ENCODE results near the gene ERP29. TPM values are rescaled to one million over a fixed set of nuclear protein-coding genes. Genes with fewer than 3 reads are reported as not detected.

The ERP29 gene
- polyA plus RNA-seq, 1 donor (not counting 4 experiments of a cell fraction or from before 2014, with no cell fraction given) = 89.4 TPM

DNA sequence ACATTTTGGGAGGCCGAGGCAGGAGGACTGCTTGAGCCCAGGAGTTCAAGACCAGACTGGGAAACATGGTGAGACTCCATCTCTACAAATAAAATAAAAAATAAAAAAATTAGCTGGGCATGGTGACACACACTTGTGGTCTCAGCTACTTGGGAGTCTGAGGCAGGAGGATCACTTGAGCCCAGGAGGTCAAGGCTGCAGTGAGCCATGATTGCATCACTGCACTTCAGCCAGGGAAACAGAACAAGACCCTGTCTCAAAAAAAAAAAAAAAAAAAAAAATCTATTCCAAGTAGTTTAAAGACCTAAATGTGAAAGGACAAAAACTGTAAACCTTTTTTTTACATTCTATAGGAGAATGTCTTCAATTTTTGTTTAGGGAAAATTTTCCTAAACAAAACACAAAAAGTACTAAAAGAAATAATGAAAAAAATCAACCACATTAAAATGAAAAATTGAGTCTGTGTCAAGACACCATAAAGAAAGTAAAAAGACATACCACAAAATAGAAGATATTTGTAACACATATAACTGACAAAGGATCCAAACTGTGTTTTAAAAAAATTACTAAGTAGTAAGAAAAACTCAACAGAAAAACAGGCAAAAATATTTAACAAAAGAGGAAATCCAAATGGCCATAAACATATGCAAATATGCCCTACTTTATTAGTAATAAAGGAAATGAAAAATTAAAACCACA lies 17.3 kb upstream of the ERP29 start:
- FAIRE-seq (no peak), DNase-seq (ENCODE audit: low read depth, low spot score) (no peak)
- no peaks in the 10 kb centered on the region for H3K27me3 ChIP-seq (ENCODE audit: control insufficient read depth, extremely low read depth, insufficient read depth, low read length)
- H2AFZ ChIP-seq (ENCODE audit: control insufficient read depth, low read length) = no peak overlapping the region
- H3K4me1 ChIP-seq (ENCODE audit: control insufficient read depth, extremely low read depth, insufficient read depth, low read length) = peaks cover 3% of the 10 kb centered on the region
- H3K9ac ChIP-seq (ENCODE audit: control insufficient read depth, extremely low read depth, insufficient read depth, low read length) = no peak overlapping the region
- H3K36me3 ChIP-seq (ENCODE audit: control insufficient read depth in 2 of 2, extremely low read depth in 1 of 2, insufficient read depth in 2 of 2, low read length in 2 of 2) = no peaks in the 10 kb centered on the region
- no peak overlapping the region for H3K4me2 ChIP-seq (ENCODE audit: control insufficient read depth, extremely low read depth, insufficient read depth, low read depth, low read length)
- no peaks in the 10 kb centered on the region for H4K20me1 ChIP-seq (ENCODE audit: control insufficient read depth, extremely low read depth, insufficient read depth, low read length)
- H3K27ac ChIP-seq (ENCODE audit: control insufficient read depth, insufficient read depth, low read length) = no peak overlapping the region
- no peaks in the 10 kb centered on the region for H3K9me3 ChIP-seq (ENCODE audit: control insufficient read depth, low read depth, low read length)
- no peak overlapping the region for H3K4me3 ChIP-seq (ENCODE audit: control insufficient read depth in 2 of 3, extremely low read depth in 1 of 3, insufficient read depth in 2 of 3, low read depth in 1 of 3, low read length in 3 of 3)
- dilution Hi-C loops (cut with MboI; ENCODE audit: extremely low pct_ligation_motif_present, low sequenced_read_pairs) = no loop called here
- H3K9me1 ChIP-seq (ENCODE audit: control insufficient read depth, extremely low read depth, insufficient read depth, low read length) = no peaks in the 10 kb centered on the region
- H3K79me2 ChIP-seq (ENCODE audit: control insufficient read depth, insufficient read depth, low read length) = no peaks in the 10 kb centered on the region
- no peak for TF ChIP-seq EZH2 (IDR thresholded peaks at IDR 0.05; ENCODE audit: low read length)
- TF ChIP-seq, protein P1, sequence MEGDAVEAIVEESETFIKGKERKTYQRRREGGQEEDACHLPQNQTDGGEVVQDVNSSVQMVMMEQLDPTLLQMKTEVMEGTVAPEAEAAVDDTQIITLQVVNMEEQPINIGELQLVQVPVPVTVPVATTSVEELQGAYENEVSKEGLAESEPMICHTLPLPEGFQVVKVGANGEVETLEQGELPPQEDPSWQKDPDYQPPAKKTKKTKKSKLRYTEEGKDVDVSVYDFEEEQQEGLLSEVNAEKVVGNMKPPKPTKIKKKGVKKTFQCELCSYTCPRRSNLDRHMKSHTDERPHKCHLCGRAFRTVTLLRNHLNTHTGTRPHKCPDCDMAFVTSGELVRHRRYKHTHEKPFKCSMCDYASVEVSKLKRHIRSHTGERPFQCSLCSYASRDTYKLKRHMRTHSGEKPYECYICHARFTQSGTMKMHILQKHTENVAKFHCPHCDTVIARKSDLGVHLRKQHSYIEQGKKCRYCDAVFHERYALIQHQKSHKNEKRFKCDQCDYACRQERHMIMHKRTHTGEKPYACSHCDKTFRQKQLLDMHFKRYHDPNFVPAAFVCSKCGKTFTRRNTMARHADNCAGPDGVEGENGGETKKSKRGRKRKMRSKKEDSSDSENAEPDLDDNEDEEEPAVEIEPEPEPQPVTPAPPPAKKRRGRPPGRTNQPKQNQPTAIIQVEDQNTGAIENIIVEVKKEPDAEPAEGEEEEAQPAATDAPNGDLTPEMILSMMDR (optimal IDR thresholded peaks at IDR 0.05 in 1 of 3, IDR thresholded peaks at IDR 0.05 in 1 of 3, conservative IDR thresholded peaks at IDR 0.05 in 1 of 3; ENCODE audit: extremely low read depth in 1 of 3, insufficient read depth in 2 of 3, low read length in 3 of 3) = no peak

DNA sequence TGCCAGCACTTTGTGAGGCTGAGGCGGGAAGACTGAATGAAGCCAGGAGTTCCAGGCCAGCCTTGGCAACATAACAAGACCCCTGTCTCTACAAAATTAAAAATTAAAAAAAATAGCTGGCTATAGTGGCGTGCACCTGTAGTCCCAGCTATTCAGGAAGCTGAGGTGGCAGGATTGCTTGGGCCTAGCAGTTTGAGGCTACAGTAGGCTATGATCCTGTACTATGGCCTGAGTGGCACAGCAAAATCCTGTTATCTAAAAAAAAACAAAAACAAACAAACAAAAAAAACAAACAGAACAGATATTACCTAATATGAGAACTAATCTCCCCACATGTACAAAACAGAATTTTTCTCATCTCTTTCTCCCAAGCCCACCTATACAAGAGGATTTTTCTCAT lies 15.9 kb upstream of the ERP29 start:
- FAIRE-seq = no peak
- H2AFZ ChIP-seq (ENCODE audit: control insufficient read depth, low read length) = no peak overlapping the region
- no peaks in the 10 kb centered on the region for H3K9me3 ChIP-seq (ENCODE audit: control insufficient read depth, low read depth, low read length)
- no peaks in the 10 kb centered on the region for H3K79me2 ChIP-seq (ENCODE audit: control insufficient read depth, insufficient read depth, low read length)
- no peaks in the 10 kb centered on the region for H3K27me3 ChIP-seq (ENCODE audit: control insufficient read depth, extremely low read depth, insufficient read depth, low read length)
- TF ChIP-seq, protein P1 (optimal IDR thresholded peaks at IDR 0.05 in 1 of 3, IDR thresholded peaks at IDR 0.05 in 1 of 3, conservative IDR thresholded peaks at IDR 0.05 in 1 of 3; ENCODE audit: extremely low read depth in 1 of 3, insufficient read depth in 2 of 3, low read length in 3 of 3) = no peak
- no peak for TF ChIP-seq EZH2 (IDR thresholded peaks at IDR 0.05; ENCODE audit: low read length)
- no peak overlapping the region for H3K9ac ChIP-seq (ENCODE audit: control insufficient read depth, extremely low read depth, insufficient read depth, low read length)
- H3K36me3 ChIP-seq (ENCODE audit: control insufficient read depth in 2 of 2, extremely low read depth in 1 of 2, insufficient read depth in 2 of 2, low read length in 2 of 2) = no peaks in the 10 kb centered on the region
- no peak overlapping the region for H3K4me3 ChIP-seq (ENCODE audit: control insufficient read depth in 2 of 3, extremely low read depth in 1 of 3, insufficient read depth in 2 of 3, low read depth in 1 of 3, low read length in 3 of 3)
- H3K9me1 ChIP-seq (ENCODE audit: control insufficient read depth, extremely low read depth, insufficient read depth, low read length) = no peaks in the 10 kb centered on the region
- DNase-seq (ENCODE audit: low read depth, low spot score) = no peak
- no peaks in the 10 kb centered on the region for H4K20me1 ChIP-seq (ENCODE audit: control insufficient read depth, extremely low read depth, insufficient read depth, low read length)
- H3K27ac ChIP-seq (ENCODE audit: control insufficient read depth, insufficient read depth, low read length) = no peak overlapping the region
- dilution Hi-C loops (cut with MboI; ENCODE audit: extremely low pct_ligation_motif_present, low sequenced_read_pairs) = no loop called here
- H3K4me2 ChIP-seq (ENCODE audit: control insufficient read depth, extremely low read depth, insufficient read depth, low read depth, low read length) = no peak overlapping the region
- peaks cover 3% of the 10 kb centered on the region for H3K4me1 ChIP-seq (ENCODE audit: control insufficient read depth, extremely low read depth, insufficient read depth, low read length)
